Right ventricle myocardium superior (tissue), 1 donor: ENCODE measurements around the gene CUL9. TPM values are rescaled to one million over a fixed set of nuclear protein-coding genes. Genes with fewer than 3 reads are reported as not detected.

Source experiments
- ATAC-seq: fragments of 200-7000 bp; cut with Tn5 transposase; one replicate; pipeline ENCODE4 v1.9.1; 2020; ENCODE audit warnings: mild to moderate bottlenecking; ENCODE audit not compliant: poor library complexity
- DNase-seq: peaks from one replicate; pipeline ENCODE4 v3.0.0-alpha.2; 2020
- intact Hi-C: fragments of 100-400 bp; cut with DNase I; formaldehyde crosslinking; loops from one replicate; pipeline ENCODE4 v1.11.2; 2022
- total RNA-seq: library from RNA; stranded (reverse); fragmentation: NEBNext Ultra II Directional; extraction: Animal tissue kit (Norgen Biotek cat#: 25700); gene quantifications from one replicate; pipeline ENCODE4 v1.2.1, GENCODE V29; 2021
- donor health status: DM: no; HTN: yes; CAD: no; lungs with severe emphysema.

The CUL9 gene
- total RNA-seq, 1 donor from 2014 or later: 12.5 TPM

- intact Hi-C loops: no loop called here
- DNase-seq (no peak), ATAC-seq (no peak)
Measured at GRCh38 chr6:43243664-43244321, 61.8 kb downstream of the CUL9 start.

DNA sequence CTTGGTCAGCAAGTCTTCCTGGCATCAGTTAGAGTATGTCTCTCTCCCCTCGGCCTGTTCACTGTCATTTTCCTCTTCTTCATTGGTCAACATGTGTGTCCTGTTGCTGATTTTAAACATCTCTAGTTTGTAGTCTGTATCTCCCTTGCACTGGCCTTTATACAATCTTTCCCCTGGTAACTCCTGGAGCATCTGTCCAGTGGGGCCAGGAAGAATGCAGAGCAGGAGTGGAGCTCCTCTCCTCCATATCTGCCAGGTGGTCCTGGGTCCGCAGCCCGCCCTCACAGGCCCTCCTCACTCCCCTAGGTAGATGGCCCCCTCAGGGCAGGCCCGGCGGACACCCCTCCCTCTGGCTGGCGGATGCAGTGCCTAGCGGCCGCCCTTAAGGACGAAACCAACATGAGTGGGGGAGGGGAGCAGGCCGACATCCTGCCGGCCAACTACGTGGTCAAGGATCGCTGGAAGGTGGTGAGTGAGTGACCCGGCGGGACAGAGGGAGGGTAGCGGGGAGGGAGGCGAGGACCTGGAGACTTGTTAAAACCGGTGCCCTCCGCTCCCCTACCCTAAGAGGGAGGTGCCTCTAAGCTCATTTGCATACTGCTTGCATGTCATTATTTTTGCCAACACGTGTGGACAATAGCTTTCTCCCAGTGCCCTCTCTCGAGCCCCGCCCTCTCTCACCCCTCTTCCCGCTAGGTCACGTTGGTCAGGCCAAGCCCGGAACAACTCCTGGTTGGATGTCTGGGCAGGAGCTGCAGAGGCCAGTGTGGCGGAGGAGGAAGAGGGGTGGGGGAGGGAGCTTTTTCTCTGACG, 64.5 kb downstream of the CUL9 start:
- intact Hi-C loops: no loop called here
- ATAC-seq (peak; percentile 79), DNase-seq (peak; percentile 71)

DNA sequence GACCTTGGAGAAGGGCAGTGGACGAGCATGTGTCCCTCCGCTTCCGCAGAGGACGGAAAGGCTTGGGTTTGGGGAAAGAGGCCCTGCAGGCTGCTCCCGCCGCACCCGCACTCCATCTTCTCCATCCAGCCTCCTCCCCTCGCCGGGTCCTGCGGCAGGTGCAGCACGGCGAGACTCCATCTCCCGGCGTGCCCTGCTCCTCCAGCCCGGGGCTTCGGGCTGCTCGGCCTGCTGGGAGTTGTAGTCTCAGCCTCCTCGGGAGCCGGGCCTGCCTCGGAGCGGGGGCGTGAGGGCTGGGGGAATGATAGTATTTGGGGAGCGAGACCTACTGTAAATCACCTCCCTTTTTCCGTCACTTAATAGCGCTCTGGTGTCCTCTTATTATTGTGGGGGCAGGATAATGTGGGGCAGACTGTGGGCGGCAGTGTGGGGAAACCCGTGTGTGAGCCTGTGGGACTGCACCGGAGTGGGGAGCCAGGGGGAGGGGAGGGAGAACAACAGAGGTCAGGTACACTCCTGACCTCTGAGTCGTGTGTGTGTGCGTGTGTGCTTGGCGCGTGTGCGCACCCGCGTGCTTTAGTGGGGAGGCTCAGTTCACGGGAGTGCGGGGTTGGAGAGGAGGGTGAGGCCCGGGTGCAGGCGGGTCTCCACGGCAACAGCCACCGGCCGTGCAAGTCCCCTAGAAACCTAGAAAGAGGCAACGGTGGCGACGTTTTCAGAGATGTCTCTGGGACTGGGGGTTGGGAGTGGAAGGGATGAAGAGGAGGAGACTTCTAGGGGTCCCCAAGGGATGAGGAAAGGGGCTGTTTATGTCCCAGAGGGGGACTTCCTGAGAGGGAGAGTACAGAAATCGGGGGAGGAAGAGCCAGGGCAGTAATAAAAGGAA, 65.4 kb downstream of the CUL9 start:
- ATAC-seq (peak; percentile 98), DNase-seq (peak; percentile 87)
- intact Hi-C loops: no loop called here

DNA sequence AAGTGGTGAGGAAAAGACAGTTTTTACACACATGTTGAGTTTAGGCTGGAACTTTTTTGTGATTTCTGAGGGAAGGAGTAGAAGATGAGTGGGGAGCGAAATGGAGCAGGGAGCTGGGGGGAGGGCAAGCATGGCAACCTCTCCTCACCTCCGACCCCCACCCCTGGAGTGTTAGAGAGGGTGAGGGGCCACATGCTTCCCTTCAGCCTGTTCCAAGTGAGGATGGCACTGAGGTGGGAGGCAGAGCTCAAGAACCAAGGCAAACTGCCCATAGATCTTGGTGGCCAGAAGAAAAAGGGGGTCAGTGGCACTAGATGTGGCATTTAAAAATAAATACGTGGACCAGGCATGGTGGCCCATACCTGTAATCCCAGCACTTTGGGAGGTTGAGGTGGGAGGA, 66.1 kb downstream of the CUL9 start:
- intact Hi-C loops: no loop called here
- ATAC-seq (no peak), DNase-seq (no peak)

- no peak for ATAC-seq
- intact Hi-C loops: no loop called here
- no peak for DNase-seq
Measured at GRCh38 chr6:43248791-43249190, 66.8 kb downstream of the CUL9 start.

DNA sequence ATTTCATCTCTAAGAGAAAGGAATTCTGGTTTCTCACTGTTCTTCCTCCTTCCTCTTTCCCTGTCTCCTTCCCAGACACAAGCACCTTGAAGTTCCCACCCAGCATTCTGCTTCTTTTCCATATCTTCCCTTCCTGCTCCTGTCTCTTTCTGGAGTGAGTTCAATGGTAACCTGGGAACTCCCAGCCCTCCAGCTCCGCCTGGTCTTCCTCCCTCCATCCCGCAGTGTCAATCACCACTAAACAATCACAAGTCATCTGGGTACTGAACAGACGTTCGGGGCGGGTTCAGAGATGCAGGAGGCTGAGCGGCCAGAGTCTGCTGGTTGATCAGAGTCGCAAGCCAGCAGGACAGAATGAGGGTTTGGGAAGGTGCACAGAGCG, 69.0 kb downstream of the CUL9 start:
- DNase-seq (no peak), ATAC-seq (no peak)
- intact Hi-C loops: no loop called here

DNA sequence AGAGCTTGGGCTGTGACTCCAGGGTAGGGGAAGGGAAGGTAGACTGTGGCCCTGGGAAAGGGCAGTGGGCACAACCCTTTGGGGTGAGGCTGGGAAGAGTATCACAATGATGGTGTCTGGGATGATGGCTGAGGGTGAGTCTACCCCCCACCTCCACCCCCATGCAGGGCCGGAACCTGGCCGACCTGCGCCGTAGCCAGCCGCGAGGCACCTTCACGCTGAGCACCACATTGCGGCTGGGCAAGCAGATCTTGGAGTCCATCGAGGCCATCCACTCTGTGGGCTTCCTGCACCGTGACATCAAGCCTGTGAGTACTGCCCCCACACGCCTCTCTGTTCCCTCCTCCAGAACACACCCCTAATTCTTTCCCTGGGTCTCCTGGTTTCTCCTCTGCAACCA, 71.4 kb downstream of the CUL9 start:
- intact Hi-C loops: no loop called here
- DNase-seq: no peak
- ATAC-seq: no peak

DNA sequence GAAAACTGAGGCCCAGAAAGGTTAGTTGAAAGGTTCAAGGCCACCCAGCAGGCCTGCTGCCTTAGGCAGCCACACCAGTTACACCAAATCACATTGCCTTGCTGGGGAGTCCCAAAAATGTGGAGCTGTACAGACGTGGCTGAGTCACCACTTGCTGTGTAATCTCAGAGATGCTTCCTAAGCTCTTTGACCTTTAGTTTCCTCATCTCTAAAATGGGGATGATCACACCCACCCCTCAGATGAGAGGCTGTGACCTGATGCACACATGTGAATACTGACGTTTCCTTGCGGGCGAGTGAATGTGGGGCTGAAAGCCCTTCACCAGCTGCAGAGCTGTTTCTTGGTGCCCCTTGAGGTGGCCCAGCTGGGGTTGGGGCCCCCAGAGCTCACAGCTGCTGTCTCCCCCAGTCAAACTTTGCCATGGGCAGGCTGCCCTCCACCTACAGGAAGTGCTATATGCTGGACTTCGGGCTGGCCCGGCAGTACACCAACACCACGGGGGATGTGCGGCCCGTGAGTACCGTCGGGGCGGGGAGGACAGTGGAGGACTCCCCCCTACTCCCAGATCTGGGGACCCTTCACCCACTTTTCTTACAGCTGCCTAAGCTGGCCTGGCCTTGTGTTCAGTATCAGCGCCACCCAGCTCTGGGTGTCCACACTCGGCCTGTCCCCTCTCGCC, 72.3 kb downstream of the CUL9 start:
- DNase-seq: no peak
- intact Hi-C loops: no loop called here
- ATAC-seq: no peak

DNA sequence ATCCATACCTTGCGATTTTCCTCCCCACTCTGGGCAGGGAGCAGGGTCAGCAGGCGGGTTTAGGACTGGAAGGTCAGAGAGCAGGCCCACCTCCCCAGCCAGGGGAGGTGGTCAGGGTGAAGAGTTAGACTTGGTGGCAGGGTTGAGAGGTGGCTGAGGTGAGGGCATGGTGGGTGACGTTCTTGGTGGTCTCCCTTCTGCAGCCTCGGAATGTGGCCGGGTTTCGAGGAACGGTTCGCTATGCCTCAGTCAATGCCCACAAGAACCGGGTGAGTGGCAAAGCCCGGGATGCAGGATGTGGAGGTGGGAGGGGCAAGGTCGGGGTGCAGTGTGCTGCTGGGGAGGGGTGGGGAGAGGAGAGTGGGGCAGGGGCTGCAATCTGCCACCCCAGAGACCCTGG, 72.8 kb downstream of the CUL9 start:
- intact Hi-C loops: no loop called here
- no peak for DNase-seq
- ATAC-seq: no peak

- intact Hi-C loops: no loop called here
- no peak for ATAC-seq
Measured at GRCh38 chr6:43255408-43256054, 73.5 kb downstream of the CUL9 start.

GRCh38 chr6:43256670-43257366, 74.8 kb downstream of the CUL9 start:
- intact Hi-C loops: no loop called here
- ATAC-seq: no peak
- no peak for DNase-seq

More at GRCh38 chr6:43255408-43256054, 73.5 kb downstream of the CUL9 start:
- DNase-seq: no peak

DNA sequence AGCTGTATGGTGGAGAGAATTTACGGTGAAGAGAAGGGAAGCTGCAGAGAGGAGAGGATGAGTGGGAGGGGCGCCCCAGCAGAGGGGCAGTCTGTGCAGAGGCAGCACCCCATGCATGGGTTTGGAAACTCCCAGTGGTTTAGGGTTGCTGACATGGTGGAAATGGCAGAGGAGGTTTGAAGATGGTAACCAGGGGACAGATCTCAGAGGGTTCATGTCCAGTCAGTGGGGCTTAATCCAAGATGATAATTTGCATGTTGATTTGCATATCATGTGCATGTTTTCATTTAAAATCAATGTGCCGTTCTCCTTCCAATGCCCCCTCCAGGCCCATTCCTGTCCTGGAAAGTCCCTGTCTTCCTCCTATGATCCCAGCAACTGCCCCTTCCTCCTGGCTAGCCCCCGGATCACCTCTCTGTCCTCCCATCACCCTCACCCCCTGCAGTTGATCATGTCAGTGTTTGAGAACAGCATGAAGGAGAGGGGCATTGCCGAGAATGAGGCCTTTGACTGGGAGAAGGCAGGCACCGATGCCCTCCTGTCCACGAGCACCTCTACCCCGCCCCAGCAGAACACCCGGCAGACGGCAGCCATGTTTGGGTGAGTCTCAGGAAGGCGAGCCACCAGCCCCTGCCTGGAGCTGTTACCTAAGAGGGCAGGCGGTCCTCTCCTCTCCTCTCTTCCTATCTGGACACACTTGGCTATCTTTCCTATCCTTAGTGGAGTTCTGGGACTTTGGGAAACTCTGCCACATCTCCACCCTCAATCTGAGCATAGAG, 75.6 kb downstream of the CUL9 start:
- intact Hi-C loops: no loop called here
- ATAC-seq (no peak), DNase-seq (no peak)

GRCh38 chr6:43258180-43258579, 76.2 kb downstream of the CUL9 start:
- intact Hi-C loops: no loop called here
- DNase-seq: no peak

DNA sequence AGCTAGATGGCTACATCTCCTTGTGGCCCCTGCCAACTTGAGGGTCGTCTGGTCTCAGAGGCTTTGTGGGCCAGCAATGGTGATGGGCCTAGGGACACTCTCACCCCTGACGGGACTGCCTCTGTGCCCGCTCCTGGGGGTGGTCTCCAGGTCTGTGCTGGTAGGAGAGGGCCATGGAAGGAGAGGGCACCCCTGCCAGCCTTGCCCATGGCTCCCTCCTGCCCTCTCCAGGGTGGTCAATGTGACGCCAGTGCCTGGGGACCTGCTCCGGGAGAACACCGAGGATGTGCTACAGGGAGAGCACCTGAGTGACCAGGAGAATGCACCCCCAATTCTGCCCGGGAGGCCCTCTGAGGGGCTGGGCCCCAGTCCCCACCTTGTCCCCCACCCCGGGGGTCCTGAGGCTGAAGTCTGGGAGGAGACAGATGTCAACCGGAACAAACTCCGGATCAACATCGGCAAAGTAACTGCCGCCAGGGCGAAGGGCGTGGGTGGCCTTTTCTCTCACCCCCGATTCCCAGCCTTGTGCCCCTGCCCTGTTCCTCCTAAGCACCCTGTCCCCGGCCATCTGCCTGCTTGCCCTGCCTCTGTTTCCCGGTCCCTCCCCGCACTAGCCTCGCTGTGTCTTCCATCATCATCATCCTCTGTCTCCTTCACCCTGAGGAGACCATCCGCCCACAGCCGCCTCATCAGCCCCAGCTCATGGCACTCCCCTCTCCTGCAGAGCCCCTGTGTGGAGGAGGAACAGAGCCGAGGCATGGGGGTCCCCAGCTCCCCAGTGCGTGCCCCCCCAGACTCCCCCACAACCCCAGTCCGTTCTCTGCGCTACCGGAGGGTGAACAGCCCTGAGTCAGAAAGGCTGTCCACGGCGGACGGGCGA, 77.1 kb downstream of the CUL9 start:
- ATAC-seq: no peak
- no peak for DNase-seq
- intact Hi-C loops: no loop called here

More at GRCh38 chr6:43258180-43258579, 76.2 kb downstream of the CUL9 start:
- ATAC-seq: no peak

DNA sequence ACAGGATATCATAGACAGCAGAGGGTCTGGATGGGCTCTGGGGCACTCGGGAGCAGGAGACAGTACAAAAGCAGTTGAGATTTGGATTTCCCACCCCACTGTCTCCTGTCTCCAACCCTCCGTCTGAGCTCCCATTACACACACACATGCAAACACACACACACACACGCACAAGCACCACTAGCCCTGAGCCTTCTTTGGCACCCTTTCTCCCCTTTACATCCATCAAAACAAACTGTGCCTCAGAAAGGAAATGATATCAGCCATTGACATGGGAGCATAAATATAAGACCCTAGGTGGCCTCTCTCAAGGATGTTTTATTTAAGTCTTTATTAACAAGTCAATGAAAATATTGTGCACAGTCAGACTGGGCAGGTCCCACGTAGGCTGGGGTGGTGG, 78.8 kb downstream of the CUL9 start:
- intact Hi-C loops: loop anchor here (5.0 to 10.0 kb wide), 2 partner anchors 97 to 254 kb away; partner anchors contain the start of genes LRRC73, POLR1C and YIPF3
- ATAC-seq: no peak
- DNase-seq: no peak

GRCh38 chr6:43261198-43261597, 79.2 kb downstream of the CUL9 start:
- intact Hi-C loops: loop anchor here (5.0 to 10.0 kb wide), 2 partner anchors 96 to 254 kb away; partner anchors contain the start of genes LRRC73, POLR1C and YIPF3

More at GRCh38 chr6:43261198-43261597, 79.2 kb downstream of the CUL9 start:
- DNase-seq (no peak), ATAC-seq (no peak)
